NCI-H2081 (cell line): ENCODE measurements around the gene RTN4.
"Not testable (repeated sequence)": the region's sequence is repeated elsewhere in the genome, so short reads cannot be mapped to it uniquely, and the experiment has no call there.

Source experiments
- DNase-seq, 2 experiments: peaks; one replicate each; lab custom pipeline; 2025; lab: John Stamatoyannopoulos, UW

The RTN4 gene

DNA sequence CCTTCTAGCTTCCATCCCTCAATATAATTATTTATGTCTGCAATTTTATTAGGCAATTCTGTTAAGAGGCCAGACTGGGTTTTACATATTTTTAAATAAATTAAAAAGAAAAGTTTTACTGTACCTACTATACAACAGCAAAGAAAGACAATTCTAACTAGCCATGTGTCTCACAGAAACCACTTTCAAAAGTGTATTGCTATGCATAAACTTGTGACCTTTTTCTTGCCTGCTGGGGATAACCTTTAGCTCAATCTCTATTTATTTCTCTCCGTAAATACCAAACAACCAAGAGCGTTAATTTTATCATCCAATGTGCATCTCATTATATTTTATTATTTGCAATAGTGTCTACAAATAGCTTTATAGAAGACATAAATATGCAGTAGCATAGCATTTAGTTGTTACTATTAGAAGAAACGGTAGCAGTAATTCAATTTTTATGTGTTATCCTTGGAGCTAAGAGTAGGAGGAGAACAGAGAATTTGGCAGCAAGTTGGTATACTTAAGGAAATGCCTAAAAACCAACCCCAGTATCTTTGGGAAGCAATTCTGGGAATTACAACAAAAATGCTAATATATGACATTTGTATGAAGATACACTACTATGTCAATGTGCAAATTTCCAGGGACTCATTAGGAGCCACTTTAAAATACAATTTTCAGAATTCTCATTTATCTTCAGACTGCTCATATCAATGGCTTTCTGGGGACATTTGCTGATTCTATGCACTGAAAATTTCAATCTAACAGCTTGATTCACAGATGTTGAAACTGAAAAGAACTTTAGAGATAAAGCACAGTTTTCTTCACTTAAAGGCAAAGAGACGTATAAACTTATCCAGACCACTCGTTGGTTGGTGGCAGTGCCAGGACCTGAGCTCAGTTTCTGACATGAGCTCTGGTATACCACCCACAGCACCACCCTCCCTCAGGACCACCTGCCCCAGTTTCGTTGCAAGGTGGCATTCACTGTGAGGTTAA lies 23.0 kb upstream of the RTN4 start:
- DNase-seq = no peak

DNA sequence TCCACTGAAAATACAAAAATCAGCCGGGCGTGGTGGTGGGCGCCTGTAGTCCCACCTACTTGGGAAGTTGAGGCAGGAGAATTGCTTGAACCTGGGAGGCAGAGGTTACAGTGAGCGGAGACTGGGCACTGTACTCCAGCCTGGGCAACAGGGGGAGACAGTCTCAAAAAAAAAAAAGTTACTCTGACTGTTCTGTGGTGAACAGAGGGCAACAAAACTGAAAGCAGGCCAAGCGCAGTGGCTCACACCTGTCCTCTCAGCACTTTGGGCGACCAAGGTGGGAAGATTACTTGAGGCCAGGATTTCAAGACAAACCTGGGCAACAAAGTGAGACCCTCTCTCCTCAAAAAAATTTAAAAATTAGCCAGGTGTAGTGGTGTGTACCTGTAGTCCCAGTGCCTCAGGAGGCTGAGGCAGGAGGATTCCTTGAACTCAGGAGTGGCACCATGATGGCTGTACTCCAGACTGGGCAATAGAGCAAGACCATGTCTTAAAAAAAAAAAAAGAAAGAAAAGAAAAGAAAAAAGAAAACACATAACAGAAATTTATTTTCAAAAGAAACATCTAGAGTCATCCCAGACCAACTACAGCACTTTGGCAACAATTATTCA lies 13.6 kb upstream of the RTN4 start:
- DNase-seq = no peak

DNA sequence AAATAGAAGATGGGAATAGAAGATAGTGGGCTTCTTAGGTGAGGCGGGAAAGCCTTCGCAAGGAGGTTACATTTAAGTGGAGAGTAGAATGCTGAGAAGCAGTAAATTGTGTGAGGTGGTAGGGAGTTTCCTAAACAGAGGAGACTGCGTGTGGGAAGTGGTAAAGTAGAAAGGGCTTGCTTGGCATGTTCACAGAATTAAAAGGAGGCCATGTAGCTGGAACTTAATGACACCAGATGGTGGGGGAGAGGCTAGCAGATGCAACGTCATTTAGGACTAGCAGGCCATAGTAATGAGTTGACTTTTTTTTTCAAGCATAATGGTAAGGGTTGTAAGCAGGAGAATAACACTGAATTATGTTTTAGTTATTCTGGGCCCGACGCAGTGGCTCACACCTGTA lies 13.0 kb upstream of the RTN4 start:
- DNase-seq = no peak

DNA sequence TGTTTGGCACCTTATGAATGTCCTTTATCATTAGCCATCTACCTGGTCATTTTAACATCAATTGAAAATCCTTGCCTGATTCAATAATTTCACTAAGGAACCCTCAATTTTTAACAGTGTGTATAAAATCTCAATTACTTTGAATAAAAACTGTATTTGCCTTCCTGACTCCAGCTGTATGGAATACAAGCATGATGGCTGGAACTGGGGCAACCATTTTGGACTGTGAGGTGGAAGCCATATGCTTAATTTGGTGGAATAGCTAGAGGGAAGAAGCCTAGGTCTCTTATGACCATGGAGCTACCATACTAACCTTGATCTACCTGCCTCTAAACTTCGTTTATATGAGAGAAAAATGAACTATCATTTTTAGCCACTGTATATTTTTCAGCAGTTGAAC lies 12.5 kb upstream of the RTN4 start:
- no peak for DNase-seq

DNA sequence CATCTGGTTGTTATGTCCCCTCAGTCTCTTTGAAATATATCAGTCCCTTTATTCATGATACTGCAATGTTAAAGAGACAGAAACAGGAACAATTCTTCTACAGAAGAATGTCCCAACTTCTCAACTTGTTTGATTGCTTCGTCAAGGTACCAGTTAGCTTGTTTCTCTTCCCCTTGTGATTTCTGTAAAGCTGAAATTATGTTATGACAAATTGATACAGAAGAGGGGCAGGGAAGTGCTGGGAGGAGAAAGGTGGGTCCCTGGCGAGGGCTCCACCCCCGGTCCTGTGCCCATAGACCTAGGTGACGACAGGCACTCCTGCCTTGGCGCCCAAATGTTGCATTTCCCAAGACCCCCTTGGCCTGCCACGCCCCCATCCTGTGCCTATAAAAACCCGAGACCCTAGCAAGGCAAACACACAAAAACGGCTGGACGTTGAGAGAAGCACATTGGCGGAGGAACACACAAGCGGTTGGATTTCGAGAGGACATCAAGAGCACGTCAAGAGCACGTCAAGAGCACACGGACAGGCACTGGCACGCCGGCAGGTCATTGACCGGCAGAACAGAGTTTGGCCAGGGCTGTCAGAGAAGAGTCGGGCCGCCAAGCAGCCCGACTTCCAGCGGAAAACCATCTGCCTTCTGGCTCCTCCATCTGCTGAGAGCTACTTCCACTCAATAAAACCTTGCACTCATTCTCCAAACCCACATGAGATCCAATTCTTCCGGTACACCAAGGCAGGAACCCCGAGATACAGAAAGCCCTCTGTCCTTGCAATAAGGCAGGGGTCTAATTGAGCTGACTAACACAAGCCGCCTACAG lies 11.5 kb upstream of the RTN4 start:
- no peak for DNase-seq

DNA sequence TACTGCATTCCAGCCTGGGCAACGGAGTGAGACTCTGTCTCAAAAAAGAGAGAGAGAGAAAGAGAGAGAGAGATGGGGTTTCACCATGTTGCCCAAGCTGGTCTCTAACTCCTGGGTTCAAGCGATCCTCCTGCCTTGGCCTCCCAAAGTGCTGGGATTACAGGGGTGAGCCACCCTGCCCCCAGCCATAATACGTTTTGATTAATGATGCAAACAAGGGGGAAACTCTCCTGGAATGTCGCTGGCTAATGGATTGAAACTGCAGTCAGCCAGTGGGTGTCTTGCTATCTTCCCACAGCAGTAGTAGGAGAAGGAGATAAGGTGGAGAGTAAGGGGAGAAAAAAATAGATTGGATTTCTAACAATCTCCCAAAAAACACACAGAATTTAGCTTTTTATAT lies 9.5 kb upstream of the RTN4 start:
- DNase-seq = no peak

DNA sequence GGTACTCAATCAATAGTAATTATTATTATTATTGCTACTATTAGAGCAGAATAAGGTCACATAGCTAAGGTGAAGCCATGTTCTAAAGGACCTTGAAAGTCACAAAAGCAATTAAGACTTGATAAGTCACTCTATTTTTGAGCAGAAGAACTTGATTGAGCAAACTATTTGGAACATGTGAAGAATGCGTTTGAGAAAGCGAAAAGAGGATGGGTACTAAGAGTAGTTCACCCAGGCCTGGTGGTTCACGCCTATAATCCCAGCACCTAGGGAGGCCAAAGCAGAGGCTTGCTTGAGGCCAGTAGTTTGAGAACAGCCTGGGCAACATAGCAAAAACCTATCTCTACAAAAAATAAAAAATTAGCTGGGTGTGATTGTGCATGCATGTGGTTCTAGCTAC lies 7.2 kb upstream of the RTN4 start:
- DNase-seq = no peak

DNA sequence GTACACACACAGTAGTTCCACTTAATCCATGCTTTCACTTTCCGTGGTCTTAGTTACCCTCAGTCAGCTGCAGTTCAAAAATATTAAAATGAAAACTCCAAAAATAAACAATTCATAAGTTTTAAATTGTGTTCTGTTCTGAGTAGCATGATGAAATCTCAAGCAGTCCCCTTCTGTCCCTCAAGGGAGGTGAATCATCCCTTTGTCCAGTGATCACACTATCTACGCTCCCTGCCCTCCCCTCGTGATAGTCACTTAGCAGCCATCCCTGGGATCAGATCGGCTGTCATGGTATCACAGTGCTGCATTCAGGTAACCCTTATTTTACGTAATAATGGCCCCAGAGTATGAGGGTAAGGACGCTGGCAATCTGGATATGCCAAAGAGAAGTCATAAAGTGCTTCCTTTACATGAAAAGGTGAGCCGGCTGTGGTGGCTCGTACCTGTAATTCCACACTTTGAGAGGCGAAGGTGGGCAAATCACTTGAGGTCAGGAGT lies 5.8 kb upstream of the RTN4 start:
- DNase-seq = no peak

DNA sequence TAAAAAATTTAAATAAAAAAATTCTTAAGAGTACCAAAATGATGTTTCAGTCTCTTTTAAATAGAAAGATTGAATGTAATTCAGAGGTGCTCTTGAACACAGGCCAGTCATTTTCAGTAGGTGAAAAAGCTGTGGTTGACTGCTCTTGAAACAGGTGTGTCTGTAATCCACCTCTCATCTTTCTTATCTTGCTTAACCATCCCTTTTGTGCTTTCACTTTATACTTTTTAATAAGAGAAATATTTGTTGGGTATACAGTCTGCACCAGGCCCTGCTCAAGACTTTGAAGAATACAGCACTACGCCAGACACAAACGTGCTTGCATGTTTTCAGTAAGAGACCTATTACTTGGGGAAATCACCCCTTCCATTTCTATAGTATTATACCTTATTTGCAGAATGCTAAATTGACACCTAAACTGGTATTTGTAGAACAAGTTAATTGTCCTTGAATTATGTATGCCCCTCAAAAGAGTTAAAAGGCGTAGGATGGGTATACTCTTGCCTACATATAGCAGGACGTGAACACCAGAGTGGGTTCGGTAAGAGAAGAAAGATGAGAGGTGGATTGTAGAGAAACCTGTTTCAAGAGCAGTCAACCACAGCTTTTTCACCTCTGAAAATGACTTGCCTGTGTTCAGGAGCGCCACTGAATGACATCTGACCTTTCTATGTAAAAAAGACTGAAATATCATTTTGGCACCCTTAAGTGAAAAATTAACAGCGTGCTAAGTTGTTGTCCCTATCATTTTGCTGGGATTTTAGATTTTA lies 4.0 kb upstream of the RTN4 start:
- DNase-seq = no peak

DNA sequence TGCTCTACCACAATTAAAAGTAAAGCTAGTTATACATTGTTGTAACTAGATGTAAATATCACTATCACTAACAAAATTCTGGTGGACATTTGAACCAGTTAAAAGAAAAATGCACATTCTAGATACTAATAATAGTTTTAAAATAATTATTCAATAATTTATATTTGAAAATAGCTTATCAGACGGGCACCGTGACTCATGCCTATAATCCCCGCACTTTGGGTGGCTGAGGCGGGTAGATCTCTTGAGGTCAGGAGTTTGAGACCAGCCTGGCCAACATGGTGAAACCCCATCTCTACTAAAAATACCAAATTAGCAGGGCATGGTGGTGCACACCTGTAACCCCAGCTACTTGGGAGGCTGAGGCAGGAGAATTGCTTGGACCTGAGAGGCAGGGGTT lies 3.0 kb upstream of the RTN4 start:
- not testable (repeated sequence) for DNase-seq

DNA sequence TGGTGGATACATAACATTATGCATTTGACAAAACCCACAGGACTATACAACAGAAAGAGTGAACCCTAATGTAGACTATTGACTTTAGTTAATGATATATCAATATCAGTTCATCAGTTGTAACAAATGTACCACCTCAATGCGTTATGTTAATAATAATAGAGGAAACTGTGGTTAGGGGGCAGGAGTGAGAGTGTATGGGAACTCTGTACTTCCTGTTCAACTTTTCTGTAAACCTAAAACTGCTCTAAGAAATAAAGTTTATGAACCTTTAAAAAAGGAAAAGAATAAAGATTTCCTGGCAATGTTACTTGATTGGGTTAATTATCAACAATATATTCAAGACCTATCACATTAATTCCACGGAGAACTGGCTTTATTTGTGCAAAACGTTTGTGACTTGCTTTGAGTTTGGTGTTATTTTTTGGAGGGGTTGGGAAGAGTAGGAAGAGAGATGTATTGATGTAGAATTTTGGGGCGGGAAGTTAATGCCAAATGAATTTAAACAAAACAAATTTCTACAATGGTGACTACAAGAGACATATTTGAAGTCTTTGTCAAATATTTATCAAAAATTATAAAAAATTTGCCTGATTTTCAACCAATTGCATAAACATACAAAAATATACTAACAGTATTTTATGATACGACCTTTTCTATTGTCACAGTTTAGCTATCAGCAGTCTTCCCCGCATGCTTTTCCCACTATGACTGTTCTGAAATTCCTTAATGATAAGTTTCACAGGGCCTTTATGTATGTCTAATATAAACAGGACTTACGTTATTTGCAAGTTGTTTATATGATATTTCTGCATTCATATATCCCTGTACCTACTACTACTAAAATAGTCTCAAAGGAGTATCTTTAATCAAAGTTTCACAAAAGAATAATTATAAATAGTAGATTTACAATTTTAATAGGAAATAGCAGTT lies 2.1 kb upstream of the RTN4 start:
- no peak for DNase-seq

DNA sequence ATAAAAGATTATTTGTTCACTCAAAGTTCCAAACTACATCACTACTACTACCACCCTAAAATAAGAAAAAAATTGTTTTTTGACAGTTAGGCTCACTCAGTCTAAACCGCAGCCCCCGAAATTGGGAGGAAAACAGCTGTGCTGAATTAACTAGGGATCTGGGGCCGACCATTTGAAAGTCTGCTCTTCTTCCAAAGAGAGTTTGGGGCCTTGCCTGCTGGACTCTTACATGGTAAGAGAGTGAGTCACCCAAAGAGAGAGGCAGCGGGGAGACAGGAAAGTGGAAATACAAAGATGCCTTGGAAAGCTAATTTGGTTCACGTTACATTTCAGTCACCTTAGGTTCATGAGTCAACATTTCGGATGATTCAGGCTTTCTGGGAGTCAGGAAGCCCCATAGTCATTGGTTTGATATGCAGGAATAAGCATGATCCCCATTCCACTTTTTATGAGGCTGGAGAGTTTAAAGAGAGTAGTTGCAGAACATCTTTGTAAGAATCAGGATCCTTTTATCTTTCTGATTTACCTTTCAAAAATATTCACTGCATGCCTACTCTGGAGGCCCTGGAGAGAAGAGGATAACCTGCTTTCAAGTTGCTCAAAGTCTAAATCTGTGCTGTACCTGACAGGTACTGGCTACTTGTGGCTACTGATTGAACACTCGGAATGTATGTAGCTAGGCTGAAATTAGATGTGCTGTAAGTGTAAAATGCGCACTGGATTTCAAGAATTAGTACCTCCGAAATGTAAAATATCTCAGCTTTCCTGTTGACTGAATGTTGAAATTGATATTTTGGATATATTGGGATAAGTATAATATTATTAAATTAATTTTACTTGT lies 995 bp upstream of the RTN4 start:
- peak in 1 of 2 experiments; percentile 52 for DNase-seq

DNA sequence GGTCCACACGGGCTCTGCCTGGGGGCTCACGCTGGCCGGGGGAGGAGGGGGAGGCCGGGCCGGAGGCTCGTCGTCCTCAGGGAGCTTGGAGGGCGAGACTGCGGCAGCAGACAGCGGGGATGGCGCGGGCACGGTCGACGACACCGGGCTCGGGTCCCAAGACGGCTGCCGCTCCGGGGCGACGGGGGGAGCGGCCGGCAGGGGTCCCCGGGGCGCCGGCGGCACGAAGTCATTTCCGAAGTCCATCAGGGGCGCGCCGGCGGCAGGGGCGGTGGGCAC lies 491 bp downstream of the RTN4 start:
- DNase-seq = peak in 1 of 2 experiments; percentile 60

DNA sequence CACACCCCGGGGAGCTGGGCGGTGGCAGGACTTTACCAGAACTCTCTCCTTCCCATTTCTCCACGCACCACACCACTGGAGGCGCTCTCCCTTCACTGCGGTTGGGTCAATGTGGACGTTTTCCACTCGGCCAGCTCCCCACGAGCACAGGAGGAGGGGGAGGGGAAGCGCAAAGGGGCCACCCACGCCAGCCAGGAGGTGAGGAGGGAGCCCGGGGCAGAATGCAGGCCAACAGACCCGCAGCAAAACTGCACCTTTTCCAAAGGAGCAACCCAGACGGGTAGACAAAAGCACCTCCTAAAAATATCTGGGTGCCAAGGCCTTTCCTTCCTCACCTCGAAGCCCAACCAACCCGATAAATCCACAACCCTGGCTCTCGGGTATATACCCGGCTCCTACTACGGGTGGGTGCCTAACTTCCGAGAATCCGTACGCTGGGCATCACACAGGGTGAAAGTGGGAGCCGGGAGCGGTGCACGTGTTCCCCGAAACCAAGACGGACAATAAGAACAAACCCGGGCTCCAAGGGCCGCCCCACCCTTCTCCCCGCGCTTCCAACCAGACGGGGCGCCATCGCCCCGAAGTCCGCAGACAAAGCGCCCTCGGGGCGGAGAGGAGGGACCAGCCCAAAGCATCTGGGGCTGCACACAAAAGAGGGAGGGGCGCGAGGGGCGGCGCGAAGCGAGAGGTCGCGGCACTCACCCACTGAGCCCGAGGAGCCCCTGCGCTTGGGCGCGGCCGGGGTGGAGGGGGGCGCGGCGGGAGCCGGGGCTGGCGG lies 1.0 kb downstream of the RTN4 start:
- peak; percentile 82 to 83 for DNase-seq

DNA sequence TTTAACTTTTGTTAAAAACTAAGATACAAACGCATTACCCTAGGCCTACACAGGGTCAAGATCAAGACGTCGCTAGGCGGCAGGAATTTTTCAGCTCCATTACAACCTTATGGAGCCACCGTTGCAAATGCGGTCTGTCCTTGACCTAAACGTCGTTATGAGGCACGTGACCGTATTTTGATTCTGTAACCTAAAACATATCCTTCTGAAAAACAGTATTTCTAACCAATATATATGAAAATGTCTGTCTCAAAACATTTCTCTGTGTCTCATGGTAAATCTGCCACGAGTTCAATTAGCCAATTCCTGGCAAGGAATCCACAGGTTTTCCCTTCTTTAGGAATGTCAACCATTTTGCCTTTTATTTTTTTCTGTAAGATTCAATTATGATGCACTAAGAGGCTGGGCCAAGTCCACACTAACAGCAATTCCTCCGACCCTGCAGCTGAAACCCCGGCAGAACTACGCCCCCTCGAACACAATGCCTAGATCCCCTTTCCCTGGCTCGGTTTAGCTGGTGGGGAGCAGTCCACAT lies 1.7 kb downstream of the RTN4 start:
- peak in 1 of 2 experiments; percentile 63 for DNase-seq

DNA sequence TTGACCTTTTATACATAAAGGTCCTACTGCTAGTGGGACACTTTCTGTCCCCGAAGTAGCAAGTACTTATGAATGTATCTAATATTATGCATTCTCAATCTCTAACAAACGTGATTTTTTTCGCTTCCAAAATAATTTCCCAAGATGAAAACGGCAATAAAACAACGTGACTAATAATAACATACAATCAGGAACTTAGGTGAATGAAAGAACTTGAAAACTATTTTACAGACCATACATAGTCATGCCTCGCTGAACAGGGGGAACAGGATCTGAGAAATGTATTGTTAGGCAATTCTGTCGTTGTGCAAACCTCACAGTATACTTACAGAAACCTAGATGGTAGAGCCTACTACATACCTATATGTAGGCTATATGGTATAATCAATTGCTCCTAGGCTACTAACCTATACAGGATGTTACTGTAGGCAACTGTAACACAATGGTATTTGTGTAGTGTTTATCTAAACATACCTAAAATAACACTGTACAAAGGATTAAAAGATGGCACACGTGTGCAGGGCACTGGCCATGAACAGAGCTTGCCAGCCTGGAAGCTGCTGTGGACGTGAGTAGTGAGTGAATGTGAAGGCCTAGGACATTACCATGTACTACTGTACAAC lies 2.5 kb downstream of the RTN4 start:
- peak in 1 of 2 experiments; percentile 58 for DNase-seq

DNA sequence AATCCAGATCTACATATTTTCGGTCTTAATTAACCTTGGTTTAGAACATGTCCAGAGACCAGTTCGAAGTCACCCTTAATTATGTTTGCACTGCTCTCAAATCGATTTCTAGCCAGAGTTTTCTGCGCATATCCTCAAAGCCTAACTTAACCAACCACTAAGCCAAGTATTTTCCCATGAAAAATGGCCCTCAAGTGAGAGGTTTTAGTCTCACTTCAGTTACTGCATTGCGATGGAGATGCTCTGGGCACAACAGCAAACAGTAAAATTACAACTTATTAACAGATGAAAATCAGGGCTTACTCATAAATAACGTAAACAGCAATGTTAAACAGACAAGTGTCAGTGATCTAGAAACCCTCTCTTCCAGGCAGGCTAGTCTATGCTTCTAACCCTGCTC lies 4.5 kb downstream of the RTN4 start:
- no peak for DNase-seq

DNA sequence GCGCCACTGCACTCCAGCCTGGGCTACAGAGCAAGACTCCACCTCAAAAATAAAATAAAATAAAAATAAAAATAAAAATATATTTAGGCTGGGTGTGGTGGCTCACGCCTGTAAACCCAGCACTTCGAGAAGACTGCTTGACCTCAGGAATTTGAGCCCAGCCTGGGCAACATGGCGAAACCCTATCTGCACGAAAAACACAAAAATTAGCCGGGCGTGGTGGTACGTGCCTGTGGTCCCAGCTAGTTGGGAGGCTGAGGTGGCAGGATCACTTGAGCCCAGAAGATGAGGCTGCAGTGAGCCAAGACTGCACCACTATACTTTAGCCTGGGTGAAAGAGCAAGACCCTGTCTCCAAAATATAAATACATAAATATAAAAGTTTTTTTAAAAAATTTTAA lies 6.4 kb downstream of the RTN4 start:
- no peak for DNase-seq
